BLaER1 treated with 17β-estradiol and CSF1 and Interleukin-3, amounts not matched to agents 10 nM and 100 nM (cell line): ENCODE results near the gene CALML6.
A peak's percentile ranks its signal among the peaks of the same experiment; 100 is the strongest.

Experiments used
- H3K27ac ChIP-seq, 11 experiments: shearing (Covaris generic); formaldehyde crosslinking; 2 replicates each; pipeline ENCODE4 v1.8.1; 2022
- H3K27me3 ChIP-seq, 11 experiments: shearing (Covaris generic); formaldehyde crosslinking; 2 replicates each; pipeline ENCODE4 v1.8.1; 2022
- H3K36me3 ChIP-seq, 11 experiments: shearing (Covaris generic); formaldehyde crosslinking; 2 replicates each; pipeline ENCODE4 v1.8.1; 2022
- H3K4me1 ChIP-seq, 10 experiments: shearing (Covaris generic); formaldehyde crosslinking; 2 replicates each; pipeline ENCODE4 v1.8.1; 2022
- H3K4me2 ChIP-seq, 11 experiments: shearing (Covaris generic); formaldehyde crosslinking; 2 replicates each; pipeline ENCODE4 v1.8.1; 2022
- H3K4me3 ChIP-seq, 10 experiments: shearing (Covaris generic); formaldehyde crosslinking; 2 replicates each; pipeline ENCODE4 v1.8.1; 2022
- H3K9ac ChIP-seq, 11 experiments: shearing (Covaris generic); formaldehyde crosslinking; 2 replicates each; pipeline ENCODE4 v1.8.1; 2022
- H3K9me3 ChIP-seq, 11 experiments: shearing (Covaris generic); formaldehyde crosslinking; replicated peaks in 1 of 11; 2 replicates each; pipeline ENCODE4 v1.8.1; 2022
- H4K20me1 ChIP-seq, 11 experiments: shearing (Covaris generic); formaldehyde crosslinking; 2 replicates each; pipeline ENCODE4 v1.8.1; 2022
- Cebpa-rat ChIP-seq, 11 experiments: shearing (Covaris generic); IDR thresholded peaks; 2 replicates each; pipeline ENCODE4 v1.8.1; 2022

Gene CALML6, protein sequence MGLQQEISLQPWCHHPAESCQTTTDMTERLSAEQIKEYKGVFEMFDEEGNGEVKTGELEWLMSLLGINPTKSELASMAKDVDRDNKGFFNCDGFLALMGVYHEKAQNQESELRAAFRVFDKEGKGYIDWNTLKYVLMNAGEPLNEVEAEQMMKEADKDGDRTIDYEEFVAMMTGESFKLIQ

DNA sequence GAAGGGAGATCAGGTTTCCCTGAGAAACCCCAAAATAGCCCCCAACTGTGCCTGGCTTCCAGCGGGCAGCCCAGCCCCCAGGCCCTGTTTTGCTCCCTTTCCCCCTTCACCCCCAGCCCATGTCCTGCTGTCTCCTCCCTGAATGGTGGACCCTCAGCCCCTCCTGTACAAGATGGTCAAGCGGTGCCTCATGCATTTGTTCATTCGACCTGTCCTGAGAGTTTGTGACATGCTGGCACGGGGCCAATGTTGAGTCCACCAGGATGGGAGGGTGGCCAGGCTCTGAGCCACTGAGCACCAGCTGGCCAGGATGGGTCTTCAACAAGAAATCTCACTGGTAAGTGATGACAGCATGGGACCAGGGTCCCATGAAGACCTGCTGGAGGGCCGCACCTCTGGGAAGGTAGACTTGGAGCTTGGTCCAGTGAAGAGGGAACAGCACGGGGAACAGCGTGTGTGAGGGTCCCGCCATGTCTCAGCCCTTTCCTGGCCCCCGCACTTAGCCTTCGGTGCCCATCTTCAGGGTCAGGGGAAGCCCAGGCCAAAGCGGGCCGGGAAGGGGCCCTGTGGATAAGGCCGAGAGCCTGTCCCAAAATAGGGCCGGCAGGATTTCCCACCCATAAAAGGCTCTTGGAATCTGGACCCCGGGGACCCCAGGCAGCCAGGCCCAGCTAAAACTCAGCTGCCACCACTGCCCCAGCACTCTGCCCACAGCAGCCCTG is at the start of gene CALML6:
Gene CALML6 (plus strand): TSS at position 290 of the 722 bp plus-strand sequence. CDS start 21 bp downstream, at position 311.
- Histone ChIP-seq H3K36me3 (no peaks in the 10 kb centered on the region), H4K20me1 (peaks cover 0 to 13% (median 0%) of the 10 kb centered on the region in 11 experiments; a peak in 4 of 22 replicates), H3K9ac (peak within 1 kb of the TSS in 1 of 11 experiments; percentile 18; a peak in 2 of 22 replicates), H3K27ac (no peak within 1 kb of the TSS), H3K27me3 (peaks cover 0 to 6% (median 0%) of the 10 kb centered on the region in 11 experiments; a peak in 3 of 22 replicates), H3K9me3 (no peaks in the 10 kb centered on the region), H3K4me2 (no peak within 1 kb of the TSS; a peak in 1 of 22 replicates), H3K4me1 (peaks cover 11 to 43% (median 29%) of the 10 kb centered on the region in 10 experiments), H3K4me3 (no peak within 1 kb of the TSS)
- no peak for TF ChIP-seq Cebpa-rat (IDR thresholded peaks at IDR 0.05)

DNA sequence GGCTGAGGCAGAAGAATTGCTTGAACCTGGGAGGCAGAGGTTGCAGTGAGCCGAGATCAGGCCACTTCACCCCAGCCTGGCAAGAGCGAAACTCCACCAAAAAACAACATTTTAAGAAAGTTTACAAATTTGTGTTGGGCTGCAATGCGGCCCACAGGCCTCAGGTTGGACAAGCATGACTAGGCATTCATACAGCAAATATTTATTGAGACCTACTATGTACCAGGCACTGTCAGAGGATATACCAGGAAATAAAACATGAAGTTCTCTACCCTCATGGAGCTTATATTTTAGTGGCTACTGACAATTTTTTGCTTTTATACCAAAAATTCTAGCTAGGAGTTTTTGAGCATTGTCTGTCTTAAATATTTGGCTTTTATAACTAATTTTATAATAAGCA is 47.9 kb upstream of the CALML6 start:
- Histone ChIP-seq H3K9me3 (no peaks in the 10 kb centered on the region), H3K36me3 (peaks cover under 1 to 89% (median 48%) of the 10 kb centered on the region in 11 experiments), H3K9ac (no peak overlapping the region), H3K27me3 (no peaks in the 10 kb centered on the region), H3K4me3 (no peak overlapping the region), H4K20me1 (peaks cover 100% of the 10 kb centered on the region in 11 experiments), H3K27ac (peak overlapping the region in 1 of 11 experiments; percentile 16; a peak in 2 of 22 replicates), H3K4me2 (peak overlapping the region in 5 of 11 experiments; percentile 22 to 95 (median 83); a peak in 3 of 22 replicates), H3K4me1 (peaks cover 77 to 99% (median 92%) of the 10 kb centered on the region in 10 experiments)
- TF ChIP-seq Cebpa-rat (IDR thresholded peaks at IDR 0.05) = no peak

DNA sequence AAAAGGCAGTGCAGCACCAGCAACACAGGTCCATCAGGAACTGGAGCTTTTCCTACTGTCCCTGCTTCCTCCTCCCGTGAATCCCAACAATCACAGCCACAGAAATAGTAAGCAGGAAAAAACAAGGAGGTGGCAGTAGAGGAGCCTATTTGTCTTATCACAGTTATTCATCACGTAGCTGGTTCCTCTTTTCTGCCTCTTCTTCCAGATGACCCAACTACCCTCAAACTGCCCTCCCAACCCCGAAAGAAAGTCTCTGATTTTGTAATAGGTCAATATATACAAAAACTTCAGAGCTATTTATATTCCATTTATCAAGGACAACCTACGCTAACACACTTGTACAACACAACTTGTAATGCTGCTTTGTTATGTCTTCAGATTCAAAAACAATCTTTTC is 45.6 kb upstream of the CALML6 start:
- Histone ChIP-seq H3K27me3 (no peaks in the 10 kb centered on the region), H3K9me3 (no peaks in the 10 kb centered on the region), H3K36me3 (peaks cover 21 to 90% (median 56%) of the 10 kb centered on the region in 11 experiments), H4K20me1 (peaks cover 100% of the 10 kb centered on the region in 11 experiments), H3K9ac (peak overlapping the region in 8 of 11 experiments; percentile 29 to 66 (median 52); a peak in 15 of 22 replicates), H3K4me2 (peak overlapping the region; percentile 17 to 89 (median 74); a peak in 21 of 22 replicates), H3K4me1 (peaks cover 74 to 99% (median 91%) of the 10 kb centered on the region in 10 experiments), H3K27ac (peak overlapping the region in 10 of 11 experiments; percentile 50 to 82 (median 66); a peak in 20 of 22 replicates), H3K4me3 (no peak overlapping the region)
- TF ChIP-seq Cebpa-rat (IDR thresholded peaks at IDR 0.05) = 0 out of 22 replicates have a peak, but pooled peaks of 1 of the 11 experiments have one; percentile 7

DNA sequence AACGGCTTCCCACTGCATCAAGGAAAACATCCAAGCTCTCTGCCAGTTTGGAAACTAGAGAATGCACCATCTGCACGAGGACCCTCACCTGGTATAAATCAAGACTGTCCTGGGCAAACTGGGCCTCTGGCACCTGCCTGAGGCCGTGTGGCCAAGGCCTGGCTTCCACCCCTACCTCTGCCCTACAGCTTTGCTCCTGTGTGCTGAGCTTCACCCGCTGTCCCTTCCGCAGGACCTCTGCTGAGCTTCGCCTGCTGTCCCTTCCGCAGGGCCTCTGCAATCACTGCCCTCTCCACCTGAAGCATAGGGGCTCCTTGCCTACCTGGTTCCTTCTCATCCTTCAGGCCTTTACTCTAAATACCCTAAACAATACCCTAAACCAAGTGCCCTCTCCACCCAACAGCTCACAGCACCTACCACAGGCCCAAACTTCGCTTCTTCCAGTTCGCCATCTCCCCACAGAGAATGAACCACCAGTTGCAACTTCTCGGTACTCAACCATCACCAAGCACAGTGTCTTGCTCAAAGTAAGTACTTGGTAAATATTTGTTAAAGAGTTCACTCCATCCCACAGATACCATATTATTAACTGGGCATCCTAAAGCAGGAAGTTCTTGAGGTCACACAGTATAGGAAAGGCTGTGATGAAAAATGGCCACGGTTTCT is 42.6 kb upstream of the CALML6 start:
- H3K4me1 ChIP-seq = peaks cover 47 to 94% (median 73%) of the 10 kb centered on the region in 10 experiments
- H3K4me2 ChIP-seq = peak overlapping the region; percentile 7 to 89 (median 53); a peak in 16 of 22 replicates
- no peaks in the 10 kb centered on the region for H3K27me3 ChIP-seq
- no peak for TF ChIP-seq Cebpa-rat (IDR thresholded peaks at IDR 0.05)
- peaks cover 0 to 21% (median 12%) of the 10 kb centered on the region in 11 experiments; a peak in 12 of 22 replicates for H3K9me3 ChIP-seq
- peaks cover 44 to 95% (median 74%) of the 10 kb centered on the region in 11 experiments for H3K36me3 ChIP-seq
- peak overlapping the region in 2 of 11 experiments; percentile 15; a peak in 2 of 22 replicates for H3K9ac ChIP-seq
- H3K4me3 ChIP-seq = no peak overlapping the region
- peaks cover 100% of the 10 kb centered on the region in 11 experiments for H4K20me1 ChIP-seq
- H3K27ac ChIP-seq = peak overlapping the region in 2 of 11 experiments; percentile 10 to 42; a peak in 1 of 22 replicates

DNA sequence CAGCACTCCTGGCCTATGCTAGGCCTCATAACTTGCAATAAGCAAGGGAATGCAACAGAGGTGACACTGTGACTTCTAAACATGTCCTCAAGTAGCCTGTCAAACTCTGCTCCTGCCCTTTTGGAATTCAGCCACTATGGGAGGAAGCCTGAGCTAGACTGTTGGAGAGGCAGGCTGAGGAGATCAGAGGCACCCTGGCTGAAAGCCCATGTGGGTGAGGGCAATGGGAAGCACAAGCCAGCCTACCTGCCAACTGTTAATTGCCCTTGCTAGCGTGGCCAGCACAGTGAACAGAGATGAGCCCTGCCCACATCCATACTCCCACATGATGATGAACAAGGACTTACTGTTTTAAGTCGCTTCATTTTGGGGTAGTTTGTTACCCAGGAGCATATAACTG is 41.9 kb upstream of the CALML6 start:
- TF ChIP-seq Cebpa-rat (IDR thresholded peaks at IDR 0.05) = no peak
- peaks cover 47 to 94% (median 73%) of the 10 kb centered on the region in 10 experiments for H3K4me1 ChIP-seq
- peak overlapping the region; percentile 3 to 89 (median 29); a peak in 15 of 22 replicates for H3K4me2 ChIP-seq
- peak overlapping the region in 4 of 11 experiments; percentile 7 to 42 (median 10); a peak in 2 of 22 replicates for H3K27ac ChIP-seq
- H3K36me3 ChIP-seq = peaks cover 44 to 96% (median 79%) of the 10 kb centered on the region in 11 experiments
- H3K27me3 ChIP-seq = no peaks in the 10 kb centered on the region
- no peak overlapping the region for H3K4me3 ChIP-seq
- no peak overlapping the region; a peak in 1 of 22 replicates for H3K9ac ChIP-seq
- H3K9me3 ChIP-seq = peaks cover 0 to 21% (median 12%) of the 10 kb centered on the region in 11 experiments; a peak in 12 of 22 replicates
- H4K20me1 ChIP-seq = peaks cover 100% of the 10 kb centered on the region in 11 experiments

DNA sequence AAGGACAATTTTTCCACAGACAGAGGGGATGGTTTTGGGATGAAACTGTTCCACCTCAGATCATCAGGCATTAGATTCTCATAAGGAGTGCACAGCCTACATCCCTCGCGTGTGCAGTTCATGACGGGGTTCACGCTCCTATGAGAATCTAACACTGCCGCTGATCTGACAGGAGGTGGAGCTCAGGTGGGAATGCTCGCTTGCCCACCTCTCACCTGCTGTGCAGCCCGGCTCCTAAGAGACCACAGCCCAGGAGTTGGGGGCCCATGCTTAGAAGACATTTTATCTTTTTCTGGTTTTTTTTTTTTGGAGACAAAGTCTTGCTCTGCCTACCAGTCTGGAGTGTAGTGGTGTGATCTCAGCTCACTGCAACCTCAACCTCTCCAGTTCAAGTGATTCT is 40.2 kb upstream of the CALML6 start:
- H3K4me3 ChIP-seq = no peak overlapping the region
- H3K9me3 ChIP-seq = peaks cover 0 to 24% (median 12%) of the 10 kb centered on the region in 11 experiments; a peak in 13 of 22 replicates
- no peak; a peak in 1 of 22 replicates for TF ChIP-seq Cebpa-rat (IDR thresholded peaks at IDR 0.05)
- 0 out of 22 replicates have a peak overlapping the region, but pooled peaks of 1 of the 11 experiments have one; percentile 89 for H3K4me2 ChIP-seq
- no peaks in the 10 kb centered on the region for H3K27me3 ChIP-seq
- H3K9ac ChIP-seq = no peak overlapping the region
- no peak overlapping the region for H3K27ac ChIP-seq
- peaks cover 100% of the 10 kb centered on the region in 11 experiments for H4K20me1 ChIP-seq
- peaks cover 36 to 90% (median 68%) of the 10 kb centered on the region in 10 experiments for H3K4me1 ChIP-seq
- peaks cover 51 to 100% (median 91%) of the 10 kb centered on the region in 11 experiments for H3K36me3 ChIP-seq

DNA sequence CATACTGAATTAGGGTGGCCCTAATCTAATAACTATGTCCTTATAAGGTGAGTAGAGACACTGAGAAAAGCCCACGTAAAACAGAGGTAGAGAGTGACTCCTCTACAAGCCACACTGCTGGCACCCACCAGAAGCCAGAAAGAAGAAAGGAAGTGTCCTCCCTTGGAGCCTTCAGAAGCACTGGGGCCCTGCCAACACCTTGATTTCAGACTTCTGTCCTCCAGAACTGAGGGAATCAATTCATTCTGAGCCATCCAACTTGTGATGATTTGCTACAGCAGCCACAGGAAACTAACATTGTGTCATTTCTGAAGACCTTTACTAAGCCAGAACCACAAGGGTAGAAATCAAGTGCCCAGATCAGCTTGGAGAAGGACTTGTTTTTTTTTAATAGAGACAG is 39.1 kb upstream of the CALML6 start:
- Histone ChIP-seq H3K9me3 (peaks cover 0 to 24% (median 12%) of the 10 kb centered on the region in 11 experiments; a peak in 13 of 22 replicates), H3K27me3 (no peaks in the 10 kb centered on the region), H3K27ac (no peak overlapping the region), H3K4me1 (peaks cover 27 to 89% (median 62%) of the 10 kb centered on the region in 10 experiments; a peak in 19 of 20 replicates), H3K36me3 (peaks cover 51 to 100% (median 99%) of the 10 kb centered on the region in 11 experiments), H3K4me3 (no peak overlapping the region), H3K4me2 (peak overlapping the region in 1 of 11 experiments; percentile 30; a peak in 1 of 22 replicates), H4K20me1 (peaks cover 100% of the 10 kb centered on the region in 11 experiments), H3K9ac (no peak overlapping the region)
- no peak for TF ChIP-seq Cebpa-rat (IDR thresholded peaks at IDR 0.05)

DNA sequence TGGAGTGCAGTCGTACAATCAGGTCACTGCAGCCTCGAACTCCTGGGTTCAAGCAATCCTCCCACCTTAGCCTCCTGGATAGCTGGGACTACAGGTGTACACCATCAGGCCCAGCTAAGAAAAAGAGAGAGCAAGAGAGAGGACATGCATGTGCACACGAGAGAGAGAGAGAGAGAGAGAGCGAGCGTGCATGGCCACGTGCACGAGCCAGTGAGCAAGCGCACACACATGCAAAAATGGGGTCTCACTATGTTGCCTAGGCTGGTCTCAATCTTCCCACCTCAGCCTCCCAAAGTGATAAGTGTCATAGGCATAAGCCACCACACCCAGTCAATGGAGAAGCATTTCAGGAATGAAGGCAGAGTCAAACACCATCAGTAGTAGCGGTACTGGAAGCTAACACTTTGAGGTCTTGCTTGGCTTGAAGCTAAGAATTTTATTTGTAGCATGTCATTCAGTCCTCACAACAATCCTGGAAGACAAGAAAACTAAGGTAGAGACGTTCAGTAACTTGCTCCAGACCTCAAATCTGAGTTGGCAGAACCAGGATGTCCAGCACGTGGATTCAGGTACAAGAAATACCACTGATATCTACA is 38.6 kb upstream of the CALML6 start:
- Histone ChIP-seq H3K4me1 (peaks cover 24 to 89% (median 61%) of the 10 kb centered on the region in 10 experiments; a peak in 19 of 20 replicates), H3K4me3 (no peak overlapping the region), H3K4me2 (peak overlapping the region in 3 of 11 experiments; percentile 7 to 30 (median 14); a peak in 3 of 22 replicates), H3K27me3 (no peaks in the 10 kb centered on the region), H3K9ac (no peak overlapping the region), H3K27ac (no peak overlapping the region), H3K36me3 (peaks cover 51 to 100% (median 99%) of the 10 kb centered on the region in 11 experiments), H4K20me1 (peaks cover 100% of the 10 kb centered on the region in 11 experiments), H3K9me3 (peaks cover 0 to 24% (median 12%) of the 10 kb centered on the region in 11 experiments; a peak in 13 of 22 replicates)
- no peak for TF ChIP-seq Cebpa-rat (IDR thresholded peaks at IDR 0.05)
